Measurements from ENCODE around the gene POLDIP2. TPM values are rescaled to one million over a fixed set of nuclear protein-coding genes. Genes with fewer than 3 reads are reported as not detected.

The POLDIP2 gene
- polyA plus RNA-seq, 3 donors, result 87.4 to 92.1 (median 88.0) TPM

GRCh38 chr17:28395426-28395825 is 38.1 kb upstream of the POLDIP2 start:
- DNase-seq (ENCODE audit: extremely low read depth in 1 of 11, low read depth in 9 of 11, low spot score in 4 of 11), result no peak

- no peak for DNase-seq (ENCODE audit: extremely low read depth in 1 of 11, low read depth in 9 of 11, low spot score in 4 of 11)
Observed at GRCh38 chr17:28394337-28395116, 37.2 kb upstream of the POLDIP2 start.

- DNase-seq (ENCODE audit: extremely low read depth in 1 of 11, low read depth in 9 of 11, low spot score in 4 of 11), result no peak
Observed at GRCh38 chr17:28392491-28392890, 35.2 kb upstream of the POLDIP2 start.

GRCh38 chr17:28391401-28391800 is 34.1 kb upstream of the POLDIP2 start:
- no peak for DNase-seq (ENCODE audit: extremely low read depth in 1 of 11, low read depth in 9 of 11, low spot score in 4 of 11)

- no peak for DNase-seq (ENCODE audit: extremely low read depth in 1 of 11, low read depth in 9 of 11, low spot score in 4 of 11)
Observed at GRCh38 chr17:28390984-28391383, 33.7 kb upstream of the POLDIP2 start.

GRCh38 chr17:28390563-28390962 is 33.2 kb upstream of the POLDIP2 start:
- no peak for DNase-seq (ENCODE audit: extremely low read depth in 1 of 11, low read depth in 9 of 11, low spot score in 4 of 11)

- DNase-seq (ENCODE audit: extremely low read depth in 1 of 11, low read depth in 9 of 11, low spot score in 4 of 11), result no peak
Observed at GRCh38 chr17:28390141-28390540, 32.8 kb upstream of the POLDIP2 start.

GRCh38 chr17:28388106-28388505 is 30.8 kb upstream of the POLDIP2 start:
- no peak for DNase-seq (ENCODE audit: extremely low read depth in 1 of 11, low read depth in 9 of 11, low spot score in 4 of 11)

GRCh38 chr17:28386391-28386790 is 29.1 kb upstream of the POLDIP2 start:
- DNase-seq (ENCODE audit: extremely low read depth in 1 of 11, low read depth in 9 of 11, low spot score in 4 of 11), result no peak

GRCh38 chr17:28385406-28385805 is 28.1 kb upstream of the POLDIP2 start:
- no peak for DNase-seq (ENCODE audit: extremely low read depth in 1 of 11, low read depth in 9 of 11, low spot score in 4 of 11)

- DNase-seq (ENCODE audit: extremely low read depth in 1 of 11, low read depth in 9 of 11, low spot score in 4 of 11), result no peak
Observed at GRCh38 chr17:28385037-28385400, 27.7 kb upstream of the POLDIP2 start.

- DNase-seq (ENCODE audit: extremely low read depth in 1 of 11, low read depth in 9 of 11, low spot score in 4 of 11), result peak in 1 of 11 donors; percentile 18
Observed at GRCh38 chr17:28384281-28385036, 27.1 kb upstream of the POLDIP2 start.

- no peak for DNase-seq (ENCODE audit: extremely low read depth in 1 of 11, low read depth in 9 of 11, low spot score in 4 of 11)
Observed at GRCh38 chr17:28381141-28381825, 24.0 kb upstream of the POLDIP2 start.

- DNase-seq (ENCODE audit: extremely low read depth in 1 of 11, low read depth in 9 of 11, low spot score in 4 of 11), result no peak
Observed at GRCh38 chr17:28379814-28380801, 22.8 kb upstream of the POLDIP2 start.

- no peak for DNase-seq (ENCODE audit: extremely low read depth in 1 of 11, low read depth in 9 of 11, low spot score in 4 of 11)
Observed at GRCh38 chr17:28372945-28373274, 15.6 kb upstream of the POLDIP2 start.

GRCh38 chr17:28372203-28372944 is 15.0 kb upstream of the POLDIP2 start:
- DNase-seq (ENCODE audit: extremely low read depth in 1 of 11, low read depth in 9 of 11, low spot score in 4 of 11), result peak in 1 of 11 donors; percentile 15

- peak in 10 of 11 donors; percentile 65 to 90 (median 86) for DNase-seq (ENCODE audit: extremely low read depth in 1 of 11, low read depth in 9 of 11, low spot score in 4 of 11)
Observed at GRCh38 chr17:28371245-28372202, 14.2 kb upstream of the POLDIP2 start, which contains the start of gene SARM1. Gene SARM1 (plus strand): TSS chr17:28371694. CDS start chr17:28372033, 339 bp downstream.
